Vagina (tissue), 2 donors: Measurements from ENCODE around the gene RPS19. TPM values are rescaled to one million over a fixed set of nuclear protein-coding genes. Genes with fewer than 3 reads are reported as not detected.

Experiments used
- DNase-seq, 2 donors: peaks; one replicate each; pipeline ENCODE4 v3.0.0-alpha.2; 2017; ENCODE audit errors: extremely low spot score in 2 of 2
- H3K27ac ChIP-seq: fragments of 200-600 bp; sonication (generic); one replicate; pipeline ENCODE4 v1.5.1; 2019
- H3K27me3 ChIP-seq: fragments of 200-600 bp; sonication (generic); one replicate; pipeline ENCODE4 v1.5.1; 2019
- H3K36me3 ChIP-seq, 2 donors: fragments of 200-600 bp; sonication (generic); one replicate each; pipeline ENCODE4 v1.5.1; 2017 to 2019
- H3K4me1 ChIP-seq: fragments of 200-600 bp; sonication (generic); one replicate; pipeline ENCODE4 v1.5.1; 2019
- H3K4me3 ChIP-seq, 2 donors: fragments of 200-600 bp; sonication (generic); 1 replicate in 1 of 2; 2 replicates in 1 of 2; pipeline ENCODE4 v1.5.1; 2016 to 2019
- H3K9me3 ChIP-seq: fragments of 200-600 bp; sonication (generic); one replicate; pipeline ENCODE4 v1.5.1; 2019
- POLR2A ChIP-seq, 2 donors: fragments of 450-650 bp; IDR thresholded peaks; one replicate each; pipeline ENCODE4 v1.6.1; 2017; ENCODE audit warnings: antibody characterized with exemption in 2 of 2, mild to moderate bottlenecking in 2 of 2, moderate library complexity in 2 of 2
- POLR2AphosphoS5 ChIP-seq, 2 donors: sonication (generic); formaldehyde crosslinking; IDR thresholded peaks; one replicate each; pipeline ENCODE4 v1.9.0; 2017; ENCODE audit warnings: antibody characterized with exemption in 2 of 2, mild to moderate bottlenecking in 2 of 2, low read depth in 1 of 2; ENCODE audit not compliant: insufficient read depth in 1 of 2
- intact Hi-C: fragments of 100-400 bp; cut with DNase I; formaldehyde crosslinking; loops from one replicate; pipeline ENCODE4 v1.15.1; 2023
- total RNA-seq: library from RNA; depleted of rRNA; stranded (reverse); fragments of >200 nt; gene quantifications from one replicate; pipeline ENCODE4 v1.2.3, GENCODE V29; 2016
- TF ChIP-seq, protein P1 (sequence below), 3 experiments: fragments of 450-650 bp in 2 of 3; fragments of 200-600 bp in 1 of 3; sonication (generic) in 1 of 3; IDR thresholded peaks; one replicate each; pipeline ENCODE4 v1.5.1; 2017 to 2019; ENCODE audit warnings: antibody characterized with exemption in 3 of 3, mild to moderate bottlenecking in 2 of 3, moderate library complexity in 2 of 3

The RPS19 gene
- total RNA-seq, 1 donor from 2014 or later: 1,554 TPM

DNA sequence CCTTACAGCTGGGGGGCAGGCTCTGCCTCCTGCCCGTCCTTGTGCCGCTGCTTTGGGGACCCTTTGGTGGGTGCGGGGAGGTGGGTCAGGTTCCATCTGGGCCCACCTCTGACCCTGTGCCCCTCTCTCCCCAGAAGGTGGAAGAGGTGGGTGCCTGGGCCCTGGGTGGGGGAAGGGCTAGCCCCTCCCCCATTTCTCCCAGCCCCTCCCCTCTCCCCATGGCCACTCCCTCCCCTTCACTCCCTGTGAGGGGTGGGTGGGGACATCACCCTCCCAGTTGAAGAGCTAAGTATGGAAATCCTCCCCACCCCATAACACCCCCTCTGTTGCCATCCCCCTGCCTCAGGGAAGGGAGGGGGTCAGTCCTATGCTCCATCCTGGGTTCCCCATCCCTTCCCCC lies 37.1 kb downstream of the RPS19 start:
- Histone ChIP-seq H3K4me3 (no peak overlapping the region), H3K27me3 (no peaks in the 10 kb centered on the region), H3K27ac (no peak overlapping the region), H3K4me1 (no peaks in the 10 kb centered on the region), H3K36me3 (peaks cover 0 to 72% of the 10 kb centered on the region in 2 donors), H3K9me3 (no peaks in the 10 kb centered on the region)
- intact Hi-C loops: no loop called here
- TF ChIP-seq, protein P1, sequence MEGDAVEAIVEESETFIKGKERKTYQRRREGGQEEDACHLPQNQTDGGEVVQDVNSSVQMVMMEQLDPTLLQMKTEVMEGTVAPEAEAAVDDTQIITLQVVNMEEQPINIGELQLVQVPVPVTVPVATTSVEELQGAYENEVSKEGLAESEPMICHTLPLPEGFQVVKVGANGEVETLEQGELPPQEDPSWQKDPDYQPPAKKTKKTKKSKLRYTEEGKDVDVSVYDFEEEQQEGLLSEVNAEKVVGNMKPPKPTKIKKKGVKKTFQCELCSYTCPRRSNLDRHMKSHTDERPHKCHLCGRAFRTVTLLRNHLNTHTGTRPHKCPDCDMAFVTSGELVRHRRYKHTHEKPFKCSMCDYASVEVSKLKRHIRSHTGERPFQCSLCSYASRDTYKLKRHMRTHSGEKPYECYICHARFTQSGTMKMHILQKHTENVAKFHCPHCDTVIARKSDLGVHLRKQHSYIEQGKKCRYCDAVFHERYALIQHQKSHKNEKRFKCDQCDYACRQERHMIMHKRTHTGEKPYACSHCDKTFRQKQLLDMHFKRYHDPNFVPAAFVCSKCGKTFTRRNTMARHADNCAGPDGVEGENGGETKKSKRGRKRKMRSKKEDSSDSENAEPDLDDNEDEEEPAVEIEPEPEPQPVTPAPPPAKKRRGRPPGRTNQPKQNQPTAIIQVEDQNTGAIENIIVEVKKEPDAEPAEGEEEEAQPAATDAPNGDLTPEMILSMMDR (IDR thresholded peaks at IDR 0.05): no peak
- TF ChIP-seq POLR2A (IDR thresholded peaks at IDR 0.05) (no peak), POLR2AphosphoS5 (IDR thresholded peaks at IDR 0.05; ENCODE audit: insufficient read depth in 1 of 2, low read depth in 1 of 2) (no peak)
- DNase-seq: no peak

DNA sequence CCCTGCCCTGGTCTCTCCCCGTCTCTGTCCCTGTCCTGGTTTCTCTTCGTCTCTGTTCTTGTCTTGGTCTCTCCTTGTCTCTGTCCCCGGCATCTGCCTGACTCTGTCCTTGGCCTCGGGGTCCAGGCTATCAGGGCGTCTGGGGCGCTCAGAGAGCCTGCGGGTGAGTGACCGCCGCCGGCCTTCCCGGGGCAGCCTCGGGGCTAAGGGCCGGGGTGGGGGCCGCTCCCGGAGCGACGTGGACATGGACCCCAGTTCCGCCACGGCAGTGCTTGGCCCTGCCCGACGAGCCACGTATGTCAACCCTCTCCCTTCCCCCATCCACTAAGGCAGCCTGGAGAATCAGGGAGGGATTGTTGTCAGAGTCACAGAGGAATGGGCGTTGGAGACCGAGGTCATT lies 37.8 kb downstream of the RPS19 start:
- DNase-seq: no peak
- intact Hi-C loops: no loop called here
- H3K36me3 ChIP-seq: peaks cover 0 to 79% of the 10 kb centered on the region in 2 donors
- no peaks in the 10 kb centered on the region for H3K27me3 ChIP-seq
- no peaks in the 10 kb centered on the region for H3K4me1 ChIP-seq
- no peak overlapping the region for H3K27ac ChIP-seq
- no peak overlapping the region for H3K4me3 ChIP-seq
- H3K9me3 ChIP-seq: no peaks in the 10 kb centered on the region
- TF ChIP-seq, protein P1 (IDR thresholded peaks at IDR 0.05): no peak
- TF ChIP-seq POLR2AphosphoS5 (IDR thresholded peaks at IDR 0.05; ENCODE audit: insufficient read depth in 1 of 2, low read depth in 1 of 2) (no peak), POLR2A (IDR thresholded peaks at IDR 0.05) (no peak)

DNA sequence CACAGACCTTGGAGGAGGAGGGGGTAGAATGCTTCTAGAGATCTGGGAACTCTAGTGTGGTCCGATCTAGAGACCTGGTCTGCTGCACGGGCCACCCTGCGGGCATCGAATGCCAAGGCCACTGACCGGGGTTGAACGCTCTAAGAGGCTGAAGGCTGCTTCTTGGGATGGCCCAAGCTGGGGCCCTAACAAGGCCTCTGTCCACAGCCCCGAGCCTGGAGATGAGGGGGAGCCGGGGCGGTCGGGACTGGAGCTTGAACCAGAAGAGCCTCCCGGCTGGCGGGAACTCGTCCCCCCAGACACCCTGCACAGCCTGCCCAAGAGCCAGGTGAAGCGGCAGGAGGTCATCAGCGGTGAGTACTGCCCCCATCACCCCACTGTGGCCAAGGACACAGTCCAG lies 38.2 kb downstream of the RPS19 start:
- TF ChIP-seq POLR2AphosphoS5 (IDR thresholded peaks at IDR 0.05; ENCODE audit: insufficient read depth in 1 of 2, low read depth in 1 of 2): no peak
- TF ChIP-seq, protein P1 (IDR thresholded peaks at IDR 0.05): no peak
- TF ChIP-seq POLR2A (IDR thresholded peaks at IDR 0.05): no peak
- Histone ChIP-seq H3K27ac (no peak overlapping the region), H3K4me1 (no peaks in the 10 kb centered on the region), H3K9me3 (no peaks in the 10 kb centered on the region), H3K27me3 (no peaks in the 10 kb centered on the region), H3K4me3 (no peak overlapping the region), H3K36me3 (peaks cover 0 to 83% of the 10 kb centered on the region in 2 donors)
- intact Hi-C loops: no loop called here
- no peak for DNase-seq

DNA sequence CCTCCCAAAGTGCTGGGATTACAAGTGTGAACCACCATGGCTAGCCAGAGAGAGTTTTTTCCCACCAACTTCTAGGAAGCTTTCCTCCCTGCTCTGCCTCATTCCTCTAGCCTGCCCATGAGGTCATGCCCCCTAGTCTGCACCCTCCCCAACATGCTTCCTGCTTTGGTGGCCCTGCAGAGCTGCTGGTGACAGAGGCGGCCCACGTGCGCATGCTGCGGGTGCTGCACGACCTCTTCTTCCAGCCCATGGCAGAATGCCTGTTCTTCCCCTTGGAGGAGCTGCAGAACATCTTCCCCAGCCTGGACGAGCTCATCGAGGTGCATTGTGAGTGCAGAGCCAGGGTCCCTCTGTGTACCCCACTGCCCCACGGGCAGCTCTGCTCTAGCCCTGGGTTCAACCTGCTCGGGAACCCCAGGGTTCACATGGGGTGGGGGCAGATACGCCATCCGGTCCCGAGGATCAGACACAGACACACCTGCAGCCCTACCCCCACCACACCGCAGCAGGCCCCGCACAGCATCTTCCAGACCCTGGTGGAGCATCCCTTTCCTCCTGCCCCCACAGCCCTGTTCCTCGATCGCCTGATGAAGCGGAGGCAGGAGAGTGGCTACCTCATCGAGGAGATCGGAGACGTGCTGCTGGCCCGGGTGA lies 41.8 kb downstream of the RPS19 start:
- H3K9me3 ChIP-seq: no peaks in the 10 kb centered on the region
- no peaks in the 10 kb centered on the region for H3K27me3 ChIP-seq
- TF ChIP-seq, protein P1 (IDR thresholded peaks at IDR 0.05): no peak
- TF ChIP-seq POLR2A (IDR thresholded peaks at IDR 0.05) (no peak), POLR2AphosphoS5 (IDR thresholded peaks at IDR 0.05; ENCODE audit: insufficient read depth in 1 of 2, low read depth in 1 of 2) (no peak)
- no peak overlapping the region for H3K4me3 ChIP-seq
- intact Hi-C loops: no loop called here
- no peak for DNase-seq
- H3K4me1 ChIP-seq: no peaks in the 10 kb centered on the region
- H3K36me3 ChIP-seq: peaks cover 0 to 92% of the 10 kb centered on the region in 2 donors
- no peak overlapping the region for H3K27ac ChIP-seq

DNA sequence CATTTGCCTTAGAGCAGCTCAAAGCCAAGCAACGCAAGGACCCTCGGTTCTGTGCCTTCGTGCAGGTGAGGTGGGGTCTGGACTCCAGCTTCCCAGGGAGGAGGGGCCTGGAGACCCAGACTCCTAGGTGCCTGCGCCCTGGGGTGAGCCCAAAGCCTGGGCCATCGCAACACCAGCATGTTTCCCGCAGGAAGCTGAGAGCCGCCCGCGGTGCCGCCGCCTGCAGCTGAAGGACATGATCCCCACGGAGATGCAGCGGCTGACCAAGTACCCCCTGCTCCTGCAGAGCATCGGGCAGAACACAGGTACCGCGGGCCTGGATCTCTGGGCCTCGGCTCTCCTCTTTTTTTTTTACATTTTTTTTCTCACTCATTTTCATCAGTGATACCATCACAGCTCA lies 42.5 kb downstream of the RPS19 start:
- Histone ChIP-seq H3K27ac (no peak overlapping the region), H3K9me3 (no peaks in the 10 kb centered on the region), H3K36me3 (peaks cover 0 to 86% of the 10 kb centered on the region in 2 donors), H3K4me3 (no peak overlapping the region), H3K27me3 (no peaks in the 10 kb centered on the region), H3K4me1 (no peaks in the 10 kb centered on the region)
- TF ChIP-seq POLR2AphosphoS5 (IDR thresholded peaks at IDR 0.05; ENCODE audit: insufficient read depth in 1 of 2, low read depth in 1 of 2): no peak
- no peak for TF ChIP-seq POLR2A (IDR thresholded peaks at IDR 0.05)
- TF ChIP-seq, protein P1 (IDR thresholded peaks at IDR 0.05): no peak
- DNase-seq: no peak
- intact Hi-C loops: no loop called here
